Ovary (tissue), 9 donors: Measurements from ENCODE around the gene SPATA31C1. TPM values are rescaled to one million over a fixed set of nuclear protein-coding genes. Genes with fewer than 3 reads are reported as not detected.

Source experiments
- DNase-seq, 5 donors: peaks; one replicate each; pipeline ENCODE4 v3.0.0-alpha.2; 2019 to 2020
- H3K27ac ChIP-seq, 2 donors: fragments of 200-600 bp; one replicate each; pipeline versions ENCODE4 v1.5.1 to v1.8.0; 2019 to 2022
- H3K27me3 ChIP-seq: fragments of 200-600 bp; one replicate; pipeline ENCODE4 v1.8.0; 2022
- H3K36me3 ChIP-seq: fragments of 200-600 bp; sonication (generic); one replicate; pipeline ENCODE4 v1.5.1; 2019
- H3K4me1 ChIP-seq: one replicate; pipeline ENCODE4 v1.8.1; 2013; ENCODE audit warnings: mild to moderate bottlenecking, moderate library complexity; ENCODE audit not compliant: insufficient read depth
- H3K4me3 ChIP-seq: fragments of 200-600 bp; sonication (generic); one replicate; pipeline ENCODE4 v1.5.1; 2017
- H3K9me3 ChIP-seq, 2 donors: fragments of 200-600 bp in 1 of 2; sonication (generic) in 1 of 2; one replicate each; pipeline versions ENCODE4 v1.5.1 to v1.8.1; 2013 to 2019; ENCODE audit warnings: mild to moderate bottlenecking in 1 of 2, moderate library complexity in 1 of 2
- EP300 ChIP-seq: sonication (generic); formaldehyde crosslinking; IDR thresholded peaks from one replicate; pipeline ENCODE4 v1.6.1; 2017; ENCODE audit warnings: antibody characterized with exemption
- POLR2A ChIP-seq: fragments of 450-650 bp; IDR thresholded peaks from one replicate; pipeline ENCODE4 v1.6.1; 2017; ENCODE audit warnings: antibody characterized with exemption, mild to moderate bottlenecking, moderate library complexity
- WGBS, 3 donors: extraction: QIAGEN DNeasy Blood & Tissue Kit in 1 of 3; methylation state at CpG; one replicate each; pipeline versions ENCODE4 v1.1.5 to v1.1.7; 2013 to 2017; 5-methylcytosine and 5-hydroxymethylcytosine counted together
- intact Hi-C, 4 donors: fragments of 100-400 bp; cut with DNase I; formaldehyde crosslinking; loops; one replicate each; pipeline versions ENCODE4 v1.11.0 to v1.15.1; 2022 to 2023
- polyA plus RNA-seq, 2 donors: library from polyadenylated mRNA; stranded (reverse); fragments of 200-250 nt in 1 of 2; fragments of 350-450 nt in 1 of 2; fragmentation: Illumina TruSeq in 1 of 2; extraction: RNeasy Lipid Tissue Mini Kit (QIAGEN cat#74804) in 1 of 2; gene quantifications; one replicate each; pipeline ENCODE4 v1.2.3, GENCODE V29; 2013 to 2014
- total RNA-seq, 7 donors: library from RNA; depleted of rRNA in 2 of 7; stranded (reverse); fragments of >200 nt in 2 of 7; fragmentation: NEBNext Ultra II Directional in 3 of 7; extraction: Animal tissue kit (Norgen Biotek cat#: 25700) in 3 of 7; gene quantifications; one replicate each; pipeline versions ENCODE4 v1.1.0 to v1.2.4, GENCODE V29; 2016 to 2023
- TF ChIP-seq, protein P1 (sequence below), 3 donors: fragments of 450-650 bp in 2 of 3; fragments of 200-600 bp in 1 of 3; IDR thresholded peaks; one replicate each; pipeline versions ENCODE4 v1.5.1 to v1.8.0; 2016 to 2022; ENCODE audit warnings: antibody characterized with exemption in 3 of 3, mild to moderate bottlenecking in 1 of 3
- donor health status: DM: no; HTN: no; CAD: no; lungs with moderate emphysema.
- donor health status: DM: no; HTN: no; CAD: no.
- donor health status: Bipolar disorder and iron deficiency.
- donor health status: DM: yes; HTN: yes; CAD: no.
- donor health status: DM: no; HTN: no; CAD: no.
- donor health status: DM: yes; HTN: yes; CAD: no.

Gene SPATA31C1
- total and polyA plus RNA-seq, 9 donors, result not detected

DNA sequence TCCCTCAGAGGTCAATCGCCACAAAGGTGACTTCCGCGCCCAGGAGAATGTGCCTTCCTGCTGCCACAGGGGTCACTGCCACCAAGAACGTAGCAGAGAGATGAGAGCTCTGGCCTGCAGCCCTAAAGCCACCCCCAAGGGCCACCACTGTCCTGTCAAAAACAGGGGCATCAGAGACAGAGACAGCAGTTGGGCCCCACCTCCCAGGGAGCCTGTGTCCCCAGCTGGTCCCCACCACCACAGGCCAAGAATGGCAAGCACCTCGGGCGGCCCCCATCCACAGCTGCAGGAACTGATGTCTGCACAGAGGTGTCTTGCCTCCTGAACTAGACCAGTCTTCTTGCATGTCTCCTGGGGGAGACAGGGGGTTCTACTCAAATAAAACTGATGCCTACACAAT is 29.3 kb upstream of the SPATA31C1 start:
- no peak overlapping the region for H3K27ac ChIP-seq
- H3K9me3 ChIP-seq, result no peaks in the 10 kb centered on the region
- H3K27me3 ChIP-seq, result no peaks in the 10 kb centered on the region
- TF ChIP-seq, protein P1, sequence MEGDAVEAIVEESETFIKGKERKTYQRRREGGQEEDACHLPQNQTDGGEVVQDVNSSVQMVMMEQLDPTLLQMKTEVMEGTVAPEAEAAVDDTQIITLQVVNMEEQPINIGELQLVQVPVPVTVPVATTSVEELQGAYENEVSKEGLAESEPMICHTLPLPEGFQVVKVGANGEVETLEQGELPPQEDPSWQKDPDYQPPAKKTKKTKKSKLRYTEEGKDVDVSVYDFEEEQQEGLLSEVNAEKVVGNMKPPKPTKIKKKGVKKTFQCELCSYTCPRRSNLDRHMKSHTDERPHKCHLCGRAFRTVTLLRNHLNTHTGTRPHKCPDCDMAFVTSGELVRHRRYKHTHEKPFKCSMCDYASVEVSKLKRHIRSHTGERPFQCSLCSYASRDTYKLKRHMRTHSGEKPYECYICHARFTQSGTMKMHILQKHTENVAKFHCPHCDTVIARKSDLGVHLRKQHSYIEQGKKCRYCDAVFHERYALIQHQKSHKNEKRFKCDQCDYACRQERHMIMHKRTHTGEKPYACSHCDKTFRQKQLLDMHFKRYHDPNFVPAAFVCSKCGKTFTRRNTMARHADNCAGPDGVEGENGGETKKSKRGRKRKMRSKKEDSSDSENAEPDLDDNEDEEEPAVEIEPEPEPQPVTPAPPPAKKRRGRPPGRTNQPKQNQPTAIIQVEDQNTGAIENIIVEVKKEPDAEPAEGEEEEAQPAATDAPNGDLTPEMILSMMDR (IDR thresholded peaks at IDR 0.05), result no peak
- TF ChIP-seq POLR2A (no peak), EP300 (no peak)
- H3K36me3 ChIP-seq, result no peaks in the 10 kb centered on the region
- DNase-seq, result peak in 1 of 5 donors; percentile 4
- no peak overlapping the region for H3K4me3 ChIP-seq
- WGBS, 3 donors, result 86 to 87% (median 87%) methylated on average over 6 of the region's 6 CpGs
- H3K4me1 ChIP-seq, result no peaks in the 10 kb centered on the region
- intact Hi-C loops, result no loop called here

DNA sequence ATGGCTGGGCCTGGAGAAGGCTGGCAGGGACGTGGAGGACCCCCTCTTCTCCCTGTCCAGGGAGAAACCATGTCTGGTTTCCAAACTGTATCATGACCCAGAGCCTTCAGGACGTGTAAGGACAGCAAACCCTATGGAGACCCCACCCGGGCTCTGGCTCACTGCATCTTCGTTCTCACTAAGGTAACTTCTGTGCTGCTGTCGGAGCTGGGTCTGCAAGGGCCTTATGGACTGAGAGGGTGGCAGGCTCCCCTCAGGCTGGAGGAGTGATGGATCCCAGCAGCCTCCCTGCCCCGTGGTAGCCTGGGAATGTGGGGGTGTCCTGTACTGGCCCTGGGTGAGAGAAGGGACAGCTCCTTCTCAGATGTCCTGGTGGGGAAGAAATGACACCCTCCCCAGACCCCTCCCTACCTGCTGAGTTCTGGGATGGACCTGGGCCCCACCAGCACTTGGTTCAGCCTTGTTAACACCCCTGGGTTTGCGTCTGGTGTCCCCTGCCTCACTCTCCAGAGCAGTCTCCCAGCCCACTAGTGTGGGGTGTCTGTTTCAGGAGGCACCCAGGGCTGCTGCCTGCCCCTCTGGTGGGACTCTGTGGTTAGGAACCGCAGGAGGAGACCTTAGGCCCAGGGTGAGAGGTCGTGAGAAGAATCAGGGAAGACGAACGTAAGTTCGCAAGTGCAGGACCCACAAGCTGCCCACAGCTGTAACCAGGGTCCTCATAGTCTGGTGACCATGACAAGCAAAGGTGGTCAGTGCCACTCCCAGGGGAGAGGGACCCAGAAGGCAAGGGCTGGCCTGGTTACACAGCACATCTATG is 28.5 kb upstream of the SPATA31C1 start:
- Histone ChIP-seq H3K9me3 (no peaks in the 10 kb centered on the region), H3K27ac (no peak overlapping the region), H3K4me3 (no peak overlapping the region), H3K4me1 (no peaks in the 10 kb centered on the region), H3K36me3 (no peaks in the 10 kb centered on the region), H3K27me3 (no peaks in the 10 kb centered on the region)
- WGBS, 3 donors, result 88 to 93% (median 91%) methylated on average over 12 of the region's 12 CpGs
- peak in 1 of 5 donors; percentile 3 for DNase-seq
- TF ChIP-seq, protein P1 (IDR thresholded peaks at IDR 0.05), result no peak
- TF ChIP-seq EP300 (no peak), POLR2A (no peak)
- intact Hi-C loops, result no loop called here

DNA sequence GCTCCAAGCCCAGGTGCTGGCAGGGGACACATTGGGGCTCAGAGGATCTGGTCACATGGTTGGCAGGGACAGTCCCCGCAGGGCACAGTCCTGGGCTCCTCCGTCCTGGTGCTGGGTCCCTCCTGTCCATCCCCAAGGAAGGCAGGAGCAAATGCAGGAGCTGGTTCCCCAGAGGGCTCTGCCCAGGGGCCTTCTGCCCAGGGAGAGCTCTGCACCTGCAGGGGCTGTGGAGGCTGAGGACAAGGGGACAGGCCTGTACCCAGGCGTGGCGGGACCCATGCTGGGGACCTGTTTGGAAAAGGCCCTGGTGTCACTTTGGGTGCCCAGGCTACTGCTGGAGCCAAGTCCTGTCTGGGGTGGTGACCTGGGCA is 27.9 kb upstream of the SPATA31C1 start:
- TF ChIP-seq, protein P1 (IDR thresholded peaks at IDR 0.05), result no peak
- no peak for TF ChIP-seq EP300
- no peak for TF ChIP-seq POLR2A
- H3K27me3 ChIP-seq, result no peaks in the 10 kb centered on the region
- intact Hi-C loops, result no loop called here
- no peak overlapping the region for H3K27ac ChIP-seq
- H3K36me3 ChIP-seq, result no peaks in the 10 kb centered on the region
- 92 to 100% (median 96%) methylated on average over 4 of the region's 4 CpGs for WGBS, 3 donors
- peak in 1 of 5 donors; percentile 4 for DNase-seq
- no peak overlapping the region for H3K4me3 ChIP-seq
- no peaks in the 10 kb centered on the region for H3K9me3 ChIP-seq
- H3K4me1 ChIP-seq, result no peaks in the 10 kb centered on the region

DNA sequence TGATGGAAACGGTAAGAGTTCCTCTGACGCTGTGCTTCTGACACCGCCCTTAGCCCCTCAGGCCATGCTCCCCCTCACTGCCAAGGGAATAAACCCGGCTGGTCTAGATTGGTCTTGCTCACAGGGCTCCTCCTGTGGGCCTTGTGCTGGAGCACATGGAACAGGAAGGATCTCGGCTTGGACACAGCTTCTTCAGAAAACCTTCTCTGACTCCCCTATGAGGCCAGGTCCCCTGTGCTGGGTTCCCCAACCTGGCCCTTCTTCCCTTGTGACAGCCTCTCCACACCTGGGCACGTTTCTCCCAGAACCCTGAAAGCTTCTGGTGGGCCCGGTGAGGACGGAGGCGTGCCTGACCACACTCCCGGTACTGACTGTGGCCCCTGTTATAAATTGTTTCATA is 26.9 kb upstream of the SPATA31C1 start:
- intact Hi-C loops, result no loop called here
- no peak for TF ChIP-seq POLR2A
- TF ChIP-seq, protein P1 (IDR thresholded peaks at IDR 0.05), result no peak
- no peak for TF ChIP-seq EP300
- Histone ChIP-seq H3K4me1 (no peaks in the 10 kb centered on the region), H3K36me3 (no peaks in the 10 kb centered on the region), H3K9me3 (no peaks in the 10 kb centered on the region), H3K27me3 (no peaks in the 10 kb centered on the region), H3K27ac (no peak overlapping the region), H3K4me3 (no peak overlapping the region)
- 82 to 88% (median 87%) methylated on average over 10 of the region's 10 CpGs for WGBS, 3 donors
- peak in 1 of 5 donors; percentile 5 for DNase-seq
